Left lung (tissue), 10 donors: ENCODE results near the gene TANC1. TPM values are rescaled to one million over a fixed set of nuclear protein-coding genes. Genes with fewer than 3 reads are reported as not detected.

Experiments
- ATAC-seq: fragments of 200-7000 bp; cut with Tn5 transposase; one replicate; pipeline ENCODE4 v1.9.1; 2020; ENCODE audit warnings: moderate library complexity
- DNase-seq, 4 donors: peaks; one replicate each; pipeline ENCODE4 v3.0.0-alpha.2; 2013 to 2020
- H3K27ac ChIP-seq, 2 donors: fragments of 200-600 bp; sonication (generic) in 1 of 2; one replicate each; pipeline versions ENCODE4 v1.5.0 to v1.8.0; 2020 to 2021
- H3K27me3 ChIP-seq, 2 donors: fragments of 200-600 bp; sonication (generic) in 1 of 2; one replicate each; pipeline versions ENCODE4 v1.5.0 to v1.8.0; 2020 to 2021
- H3K36me3 ChIP-seq, 2 donors: fragments of 200-600 bp; sonication (generic) in 1 of 2; one replicate each; pipeline versions ENCODE4 v1.5.0 to v1.8.0; 2020 to 2021
- H3K4me1 ChIP-seq, 2 donors: fragments of 200-600 bp; one replicate each; pipeline ENCODE4 v1.8.0; 2021
- H3K4me3 ChIP-seq, 2 donors: fragments of 200-600 bp; sonication (generic) in 1 of 2; one replicate each; pipeline versions ENCODE4 v1.5.0 to v1.8.0; 2020 to 2021; ENCODE audit warnings: mild to moderate bottlenecking in 1 of 2
- H3K9me3 ChIP-seq, 2 donors: fragments of 200-600 bp; sonication (generic) in 1 of 2; one replicate each; pipeline versions ENCODE4 v1.5.0 to v1.8.0; 2020 to 2021
- CTCF ChIP-seq, 2 donors: fragments of 200-600 bp; sonication (generic) in 1 of 2; IDR thresholded peaks; one replicate each; pipeline versions ENCODE4 v1.5.0 to v1.8.0; 2021; ENCODE audit warnings: antibody characterized with exemption in 2 of 2
- intact Hi-C, 2 donors: fragments of 100-400 bp; cut with DNase I; formaldehyde crosslinking; loops; one replicate each; pipeline versions ENCODE4 v1.11.2 to v1.14.2; 2022
- polyA plus RNA-seq, 6 donors: library from polyadenylated mRNA; unstranded; fragments of 120-200 nt; gene quantifications; one replicate each; pipeline ENCODE4 v1.2.1, GENCODE V29; 2013; ENCODE audit not compliant: insufficient read length in 6 of 6
- total RNA-seq, 2 donors: library from RNA; stranded (reverse); fragmentation: NEBNext Ultra II Directional; extraction: Animal tissue kit (Norgen Biotek cat#: 25700); gene quantifications; one replicate each; pipeline ENCODE4 v1.2.1, GENCODE V29; 2021
- donor health status: DM: no; HTN: yes; CAD: no.
- donor health status: DM: no; HTN: no; CAD: no.

Gene TANC1
- total and polyA plus RNA-seq, 8 donors, result 40.1 to 76.6 (median 53.3) TPM

GRCh38 chr2:159153951-159154350 lies 185.5 kb downstream of the TANC1 start:
- intact Hi-C loops, result no loop called here
- H3K27me3 ChIP-seq, result no peaks in the 10 kb centered on the region
- no peak for ATAC-seq
- no peak for DNase-seq
- H3K9me3 ChIP-seq, result no peaks in the 10 kb centered on the region
- no peak overlapping the region for H3K4me3 ChIP-seq
- TF ChIP-seq CTCF (IDR thresholded peaks at IDR 0.05), result no peak
- no peaks in the 10 kb centered on the region for H3K36me3 ChIP-seq
- H3K4me1 ChIP-seq, result peaks cover 29 to 51% of the 10 kb centered on the region in 2 donors
- peak overlapping the region; percentile 11 to 55 for H3K27ac ChIP-seq

- H3K27me3 ChIP-seq, result no peaks in the 10 kb centered on the region
- H3K4me3 ChIP-seq, result no peak overlapping the region
- H3K27ac ChIP-seq, result peak overlapping the region; percentile 22 to 55
- no peaks in the 10 kb centered on the region for H3K9me3 ChIP-seq
- ATAC-seq, result no peak
- no peaks in the 10 kb centered on the region for H3K36me3 ChIP-seq
- intact Hi-C loops, result no loop called here
- no peak for DNase-seq
- TF ChIP-seq CTCF (IDR thresholded peaks at IDR 0.05), result no peak
- H3K4me1 ChIP-seq, result peaks cover 29 to 51% of the 10 kb centered on the region in 2 donors
These were observed 185.9 kb downstream of the TANC1 start for GRCh38 chr2:159154366-159154765.

DNA sequence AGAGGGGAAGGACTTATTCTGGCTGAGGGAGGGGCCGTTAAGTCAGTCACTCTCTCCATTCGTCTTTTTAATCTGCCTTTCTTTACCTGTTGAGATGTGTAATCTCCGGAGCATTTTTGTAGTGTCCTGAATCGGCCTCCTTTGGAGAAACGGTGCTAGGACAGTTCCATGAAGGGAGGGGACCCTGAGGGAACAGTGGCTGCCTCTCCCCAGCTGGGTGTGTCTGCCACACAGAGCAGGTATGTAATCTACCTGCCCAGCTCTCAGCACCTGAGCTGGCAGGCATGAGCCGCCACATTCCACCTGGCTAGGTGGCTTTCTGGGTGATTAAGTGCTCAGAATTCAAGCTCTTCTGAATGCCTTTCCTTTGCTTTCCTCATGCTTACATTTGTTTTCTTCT lies 186.9 kb downstream of the TANC1 start:
- peak overlapping the region; percentile 22 to 48 for H3K27ac ChIP-seq
- ATAC-seq, result peak; percentile 82

GRCh38 chr2:159155791-159156190 lies 187.4 kb downstream of the TANC1 start:
- intact Hi-C loops, result no loop called here
- no peak for DNase-seq
- Histone ChIP-seq H3K36me3 (no peaks in the 10 kb centered on the region), H3K4me1 (peaks cover 29 to 53% of the 10 kb centered on the region in 2 donors), H3K27me3 (no peaks in the 10 kb centered on the region), H3K27ac (peak overlapping the region; percentile 22 to 48), H3K9me3 (no peaks in the 10 kb centered on the region), H3K4me3 (no peak overlapping the region)
- ATAC-seq, result no peak
- no peak for TF ChIP-seq CTCF (IDR thresholded peaks at IDR 0.05)

More for the DNA sequence above, 186.9 kb downstream of the TANC1 start:
- H3K36me3 ChIP-seq, result no peaks in the 10 kb centered on the region
- no peaks in the 10 kb centered on the region for H3K27me3 ChIP-seq
- intact Hi-C loops, result no loop called here
- TF ChIP-seq CTCF (IDR thresholded peaks at IDR 0.05), result no peak
- H3K4me1 ChIP-seq, result peaks cover 29 to 48% of the 10 kb centered on the region in 2 donors
- H3K9me3 ChIP-seq, result no peaks in the 10 kb centered on the region
- peak in 2 of 4 donors; percentile 63 to 70 for DNase-seq
- H3K4me3 ChIP-seq, result no peak overlapping the region

DNA sequence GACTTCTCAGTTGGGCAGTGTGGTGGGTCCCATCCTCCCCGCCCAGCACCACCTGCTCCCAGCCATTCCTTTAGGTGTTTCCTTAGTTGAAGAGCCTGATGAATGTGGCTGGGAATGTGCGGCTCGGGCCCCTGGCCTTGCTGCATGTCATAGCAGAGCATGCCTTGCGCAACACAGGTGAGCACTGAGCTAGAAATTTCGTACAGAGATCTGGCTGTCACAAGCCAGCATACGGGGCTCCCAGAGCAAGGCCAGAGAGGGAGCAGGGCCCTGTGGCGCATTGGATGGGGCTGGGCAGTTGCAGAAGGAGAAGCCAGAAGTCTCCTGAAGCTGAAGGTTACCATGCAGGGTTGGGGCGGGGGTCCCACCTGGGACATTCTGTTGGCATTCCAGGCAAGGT lies 188.4 kb downstream of the TANC1 start:
- Histone ChIP-seq H3K27me3 (no peaks in the 10 kb centered on the region), H3K27ac (peak overlapping the region; percentile 26 to 48), H3K4me1 (peaks cover 29 to 50% of the 10 kb centered on the region in 2 donors), H3K9me3 (no peaks in the 10 kb centered on the region), H3K4me3 (no peak overlapping the region), H3K36me3 (no peaks in the 10 kb centered on the region)
- TF ChIP-seq CTCF (IDR thresholded peaks at IDR 0.05), result no peak
- peak in 2 of 4 donors; percentile 59 to 78 for DNase-seq
- peak; percentile 43 for ATAC-seq
- intact Hi-C loops, result no loop called here
